Epithelial cell of proximal tubule (primary cell): Measurements from ENCODE around the gene CDH7. TPM values are rescaled to one million over a fixed set of nuclear protein-coding genes. Genes with fewer than 3 reads are reported as not detected.

Experiments
- DNase-seq: peaks from one replicate; pipeline ENCODE4 v3.0.0-alpha.2; 2011; ENCODE audit warnings: low read depth
- H3K4me3 ChIP-seq: 2 replicates; pipeline ENCODE4 v1.5.1; 2011; ENCODE audit warnings: low read depth, mild to moderate bottlenecking, low read length
- CTCF ChIP-seq: conservative IDR thresholded peaks from 2 replicates; pipeline ENCODE4 v1.5.1; 2012; ENCODE audit warnings: low read depth, mild to moderate bottlenecking, low read length
- total RNA-seq: library from RNA; depleted of rRNA; stranded (reverse); fragments of >200 nt; gene quantifications from 2 replicates; pipeline ENCODE4 v1.2.3, GENCODE V29; 2015

CDH7 gene
- total RNA-seq, 1 donor from 2014 or later, result not detected

- H3K4me3 ChIP-seq, result no peak overlapping the region
- no peak for DNase-seq
- no peak for TF ChIP-seq CTCF
Measured at GRCh38 chr18:65735155-65735554, 15.7 kb upstream of the CDH7 start.

GRCh38 chr18:65737471-65737955 is 13.3 kb upstream of the CDH7 start:
- no peak overlapping the region for H3K4me3 ChIP-seq
- DNase-seq, result no peak
- TF ChIP-seq CTCF, result no peak

GRCh38 chr18:65746936-65747335 is 3.9 kb upstream of the CDH7 start:
- no peak overlapping the region for H3K4me3 ChIP-seq
- no peak for TF ChIP-seq CTCF
- no peak for DNase-seq

GRCh38 chr18:65748321-65748720 is 2.5 kb upstream of the CDH7 start:
- TF ChIP-seq CTCF, result no peak
- DNase-seq, result no peak
- H3K4me3 ChIP-seq, result no peak overlapping the region

- DNase-seq, result no peak
- no peak overlapping the region for H3K4me3 ChIP-seq
- no peak for TF ChIP-seq CTCF
Measured at GRCh38 chr18:65749841-65750240, 971 bp upstream of the CDH7 start.

- DNase-seq, result no peak
- H3K4me3 ChIP-seq, result no peak overlapping the region
- TF ChIP-seq CTCF, result no peak
Measured at GRCh38 chr18:65751155-65752085, 608 bp downstream of the CDH7 start.
